ENCODE measurements around the gene CFB.
"Not testable (repeated sequence)": the region's sequence is repeated elsewhere in the genome, so short reads cannot be mapped to it uniquely, and the experiment has no call there.

DNA sequence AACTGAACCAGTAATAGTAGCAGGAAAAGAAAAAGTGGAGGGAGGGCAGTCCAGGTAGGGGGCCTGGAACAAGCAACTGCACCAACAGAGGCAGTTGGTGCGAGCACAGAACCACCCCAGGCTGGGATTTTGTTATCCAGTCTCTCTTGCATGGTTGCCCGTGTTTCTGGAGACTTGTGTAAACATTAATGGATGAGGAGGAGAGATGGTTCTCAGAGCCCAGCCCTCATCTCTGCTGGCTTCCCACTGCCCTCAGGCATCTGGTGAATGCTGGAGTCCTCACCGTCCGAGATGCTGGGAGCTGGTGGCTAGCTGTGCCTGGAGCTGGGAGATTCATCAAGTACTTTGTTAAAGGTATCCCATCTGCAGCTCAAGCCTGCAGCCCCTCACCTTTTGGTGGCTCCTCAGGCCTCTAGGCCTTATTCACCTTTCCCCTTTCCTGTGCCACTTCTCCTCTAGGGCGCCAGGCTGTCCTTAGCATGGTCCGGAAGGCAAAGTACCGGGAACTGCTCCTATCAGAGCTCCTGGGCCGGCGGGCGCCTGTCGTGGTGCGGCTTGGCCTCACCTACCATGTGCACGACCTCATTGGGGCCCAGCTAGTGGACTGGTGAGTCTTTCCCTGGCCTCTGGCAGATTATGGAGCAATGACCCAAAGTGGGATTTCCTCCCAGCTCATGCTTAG lies 34.4 kb downstream of the CFB start:
- not testable (repeated sequence) for TF ChIP-seq CTCF (conservative IDR thresholded peaks at IDR 0.05; ENCODE audit: low read length); EZH2phosphoT487 (IDR thresholded peaks at IDR 0.05; ENCODE audit: borderline replicate concordance)

All from Loucy (cell line).